Gastrocnemius medialis (tissue), 4 donors: ENCODE data around the gene PRCD. TPM values are rescaled to one million over a fixed set of nuclear protein-coding genes. Genes with fewer than 3 reads are reported as not detected.

Source experiments
- ATAC-seq, 2 donors: fragments of 150-250 bp; one replicate each; pipeline ENCODE4 v1.9.1; 2016
- DNase-seq, 2 donors: peaks; one replicate each; pipeline ENCODE4 v3.0.0-alpha.2; 2019
- H3K27ac ChIP-seq, 4 donors: fragments of 200-600 bp; sonication (generic); 1 replicate in 1 of 4; 2 replicates in 3 of 4; pipeline ENCODE4 v1.5.1; 2016 to 2018; ENCODE audit warnings: mild to moderate bottlenecking in 2 of 4, moderate library complexity in 1 of 4
- H3K27me3 ChIP-seq, 3 donors: fragments of 200-600 bp; sonication (generic) in 2 of 3; 1 replicate in 1 of 3; 2 replicates in 2 of 3; pipeline versions ENCODE4 v1.5.1 to v1.6.0; 2016 to 2019; ENCODE audit warnings: mild to moderate bottlenecking in 1 of 3, moderate library complexity in 1 of 3
- H3K36me3 ChIP-seq, 2 donors: fragments of 200-600 bp; sonication (generic) in 1 of 2; one replicate each; pipeline ENCODE4 v1.5.1; 2017 to 2018
- H3K4me1 ChIP-seq, 2 donors: fragments of 200-600 bp; sonication (generic) in 1 of 2; one replicate each; pipeline ENCODE4 v1.5.1; 2016 to 2017; ENCODE audit warnings: mild to moderate bottlenecking in 2 of 2
- H3K4me3 ChIP-seq, 4 donors: fragments of 200-600 bp; sonication (generic) in 3 of 4; 1 replicate in 1 of 4; 2 replicates in 3 of 4; pipeline ENCODE4 v1.5.1; 2016 to 2019; ENCODE audit warnings: mild to moderate bottlenecking in 2 of 4
- H3K9me3 ChIP-seq, 3 donors: fragments of 200-600 bp; sonication (generic) in 2 of 3; 1 replicate in 1 of 3; 2 replicates in 2 of 3; pipeline ENCODE4 v1.5.1; 2016 to 2019
- POLR2A ChIP-seq, 2 donors: fragments of 450-650 bp; IDR thresholded peaks; one replicate each; pipeline ENCODE4 v1.6.1; 2017; ENCODE audit warnings: antibody characterized with exemption in 2 of 2, mild to moderate bottlenecking in 2 of 2, moderate library complexity in 2 of 2
- in situ Hi-C, 4 donors: fragments of 200-750 bp; cut with MboI; loops; one replicate each; pipeline versions ENCODE4 v1.15.0 to v1.8.0; 2017; ENCODE audit warnings: low sequenced_read_pairs in 4 of 4
- intact Hi-C: fragments of 100-400 bp; cut with DNase I; formaldehyde crosslinking; loops from one replicate; pipeline ENCODE4 v1.15.1; 2023; ENCODE audit warnings: low total_unique reads
- total RNA-seq, 4 donors: library from RNA; depleted of rRNA; stranded (reverse); fragments of >200 nt; gene quantifications; one replicate each; pipeline versions ENCODE4 v1.1.0 to v1.2.3, GENCODE V29; 2016
- TF ChIP-seq, protein P1 (sequence below), 5 experiments: fragments of 450-650 bp in 3 of 5; fragments of 200-600 bp in 2 of 5; sonication (generic) in 2 of 5; IDR thresholded peaks in 4 of 5; conservative IDR thresholded peaks in 1 of 5; 1 replicate in 4 of 5; 2 replicates in 1 of 5; pipeline ENCODE4 v1.5.1; 2016 to 2019; ENCODE audit warnings: antibody characterized with exemption in 5 of 5, mild to moderate bottlenecking in 3 of 5, moderate library complexity in 3 of 5

Gene PRCD
- total RNA-seq, 4 donors from 2014 or later = 0.33 to 3.7 (median 1.1) TPM; not detected in 1

DNA sequence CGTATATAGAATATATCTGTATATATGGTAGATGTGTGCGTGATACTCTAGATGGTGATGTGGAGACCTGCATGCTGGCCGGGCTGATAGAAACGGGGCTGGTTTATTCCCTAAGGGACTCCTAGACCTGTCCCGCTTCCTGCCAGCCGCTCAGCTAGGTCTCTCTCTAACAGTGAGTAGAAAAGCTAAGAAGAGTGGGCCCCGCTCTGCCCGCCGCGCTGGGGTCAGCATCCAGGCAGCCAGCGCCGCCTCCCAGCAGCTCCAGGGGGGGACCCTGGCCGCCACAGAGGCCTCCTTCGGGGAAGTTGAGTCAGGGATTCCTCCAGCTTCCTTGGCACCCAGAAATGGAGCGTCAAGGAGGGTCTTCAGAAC lies 11.7 kb upstream of the PRCD start:
- peak overlapping the region; percentile 30 to 45 (median 34) for H3K4me3 ChIP-seq
- DNase-seq (no peak), ATAC-seq (no peak)
- H3K27ac ChIP-seq = peak overlapping the region; percentile 88 to 94 (median 91)
- TF ChIP-seq, protein P1, sequence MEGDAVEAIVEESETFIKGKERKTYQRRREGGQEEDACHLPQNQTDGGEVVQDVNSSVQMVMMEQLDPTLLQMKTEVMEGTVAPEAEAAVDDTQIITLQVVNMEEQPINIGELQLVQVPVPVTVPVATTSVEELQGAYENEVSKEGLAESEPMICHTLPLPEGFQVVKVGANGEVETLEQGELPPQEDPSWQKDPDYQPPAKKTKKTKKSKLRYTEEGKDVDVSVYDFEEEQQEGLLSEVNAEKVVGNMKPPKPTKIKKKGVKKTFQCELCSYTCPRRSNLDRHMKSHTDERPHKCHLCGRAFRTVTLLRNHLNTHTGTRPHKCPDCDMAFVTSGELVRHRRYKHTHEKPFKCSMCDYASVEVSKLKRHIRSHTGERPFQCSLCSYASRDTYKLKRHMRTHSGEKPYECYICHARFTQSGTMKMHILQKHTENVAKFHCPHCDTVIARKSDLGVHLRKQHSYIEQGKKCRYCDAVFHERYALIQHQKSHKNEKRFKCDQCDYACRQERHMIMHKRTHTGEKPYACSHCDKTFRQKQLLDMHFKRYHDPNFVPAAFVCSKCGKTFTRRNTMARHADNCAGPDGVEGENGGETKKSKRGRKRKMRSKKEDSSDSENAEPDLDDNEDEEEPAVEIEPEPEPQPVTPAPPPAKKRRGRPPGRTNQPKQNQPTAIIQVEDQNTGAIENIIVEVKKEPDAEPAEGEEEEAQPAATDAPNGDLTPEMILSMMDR (IDR thresholded peaks at IDR 0.05 in 4 of 5, conservative IDR thresholded peaks at IDR 0.05 in 1 of 5) = no peak
- no peak for TF ChIP-seq POLR2A (IDR thresholded peaks at IDR 0.05)
- H3K36me3 ChIP-seq = no peaks in the 10 kb centered on the region
- intact Hi-C loops (no loop called here), in situ Hi-C loops (loop anchor here in 2 of 4 donors (10.0 kb wide), 2 partner anchors 57 to 97 kb away; partner anchors contain the start of gene ST6GALNAC2 (in 1 of the 2))
- peaks cover 32 to 45% of the 10 kb centered on the region in 2 donors for H3K4me1 ChIP-seq
- H3K27me3 ChIP-seq = no peaks in the 10 kb centered on the region
- no peaks in the 10 kb centered on the region for H3K9me3 ChIP-seq

DNA sequence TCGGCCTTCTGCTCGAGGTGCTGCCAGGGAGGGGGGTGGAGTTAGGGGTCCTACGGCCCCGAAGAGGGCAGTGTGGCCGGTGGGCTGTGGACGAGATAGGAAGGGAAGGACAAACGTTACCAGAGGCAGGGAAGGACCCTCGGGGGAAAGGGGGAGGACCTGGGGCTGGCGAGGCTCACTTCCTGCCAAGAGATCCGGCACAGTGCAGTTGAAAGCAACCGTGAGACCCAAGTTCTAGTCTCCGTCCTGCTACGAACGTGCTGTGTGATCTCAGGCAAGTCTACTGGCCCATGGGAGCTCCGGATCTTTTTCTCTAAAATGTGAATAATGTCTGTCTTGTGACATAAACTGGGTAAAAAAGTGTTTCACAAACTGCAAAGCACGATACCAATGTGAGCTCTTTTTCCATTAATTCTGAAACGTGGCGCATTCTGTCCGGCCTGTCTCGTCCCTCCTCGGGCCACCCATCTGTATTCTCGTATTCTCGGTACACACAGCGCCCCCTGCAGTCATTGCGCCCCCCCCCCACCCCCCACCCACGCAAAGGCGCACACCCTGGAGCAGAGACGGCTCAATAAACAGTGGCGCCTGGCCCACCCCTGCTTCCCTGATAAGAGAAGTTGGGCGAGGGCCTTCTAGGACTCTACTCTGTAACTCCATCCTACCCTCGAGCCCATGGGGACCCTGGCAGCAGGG lies 11.2 kb upstream of the PRCD start:
- ATAC-seq (no peak), DNase-seq (no peak)
- Histone ChIP-seq H3K27me3 (no peaks in the 10 kb centered on the region), H3K9me3 (no peaks in the 10 kb centered on the region), H3K36me3 (no peaks in the 10 kb centered on the region), H3K4me1 (peaks cover 32 to 45% of the 10 kb centered on the region in 2 donors), H3K27ac (peak overlapping the region; percentile 88 to 94 (median 91)), H3K4me3 (peak overlapping the region; percentile 30 to 45 (median 34))
- in situ Hi-C loops = loop anchor here in 2 of 4 donors (10.0 kb wide), 2 partner anchors 56 to 96 kb away; partner anchors contain the start of gene ST6GALNAC2 (in 1 of the 2)
- intact Hi-C loops = no loop called here
- no peak for TF ChIP-seq POLR2A (IDR thresholded peaks at IDR 0.05)
- TF ChIP-seq, protein P1 (IDR thresholded peaks at IDR 0.05 in 4 of 5, conservative IDR thresholded peaks at IDR 0.05 in 1 of 5) = peak in 1 of 5 experiments; percentile 18

DNA sequence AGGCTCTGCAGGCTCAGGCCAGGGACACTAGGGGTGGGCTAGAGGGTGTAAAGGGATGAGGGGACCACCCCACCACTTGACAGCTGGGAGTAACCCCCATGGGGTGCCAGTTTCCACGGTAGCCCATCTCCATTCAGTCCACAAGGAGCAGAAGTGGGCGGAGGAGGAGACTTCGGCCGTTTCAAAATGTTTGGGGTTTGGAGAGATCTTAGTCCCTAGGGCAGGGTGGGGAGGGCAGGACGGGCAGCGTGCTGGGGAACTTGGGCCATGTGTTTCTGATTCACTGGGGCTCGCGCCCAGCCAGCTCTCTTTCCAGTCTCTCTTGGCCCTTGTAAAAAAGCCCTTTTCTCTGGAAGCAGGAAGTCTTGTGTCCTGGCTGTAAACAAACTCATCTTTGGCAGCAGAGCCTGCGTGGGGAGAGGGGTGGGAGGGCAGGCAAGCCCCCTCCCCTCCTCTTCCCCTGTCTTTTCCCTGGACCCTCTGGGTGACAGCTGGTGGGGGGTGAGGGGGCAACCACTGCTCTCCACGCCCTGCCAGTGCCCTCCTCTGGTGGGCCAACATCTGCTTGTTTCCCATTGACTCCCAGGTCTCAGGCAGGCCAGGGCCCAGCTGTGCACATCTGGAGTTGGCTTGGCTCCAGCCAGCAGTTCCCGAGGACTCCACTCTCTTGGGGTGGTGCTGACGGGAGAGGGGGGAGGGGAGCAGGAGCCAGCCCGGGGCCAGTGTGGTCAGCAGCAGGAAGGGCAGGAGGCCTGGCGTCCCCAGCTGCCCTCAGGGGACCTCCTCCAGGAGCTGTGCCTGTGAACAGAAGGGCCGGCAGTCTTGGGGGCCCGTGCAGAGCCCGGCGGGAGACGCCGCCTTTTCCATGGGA lies 10.4 kb upstream of the PRCD start:
- ATAC-seq (peak; percentile 45 to 48), DNase-seq (peak; percentile 72 to 83)
- H3K27me3 ChIP-seq = no peaks in the 10 kb centered on the region
- H3K36me3 ChIP-seq = no peaks in the 10 kb centered on the region
- TF ChIP-seq, protein P1 (IDR thresholded peaks at IDR 0.05 in 4 of 5, conservative IDR thresholded peaks at IDR 0.05 in 1 of 5) = peak in 1 of 5 experiments; percentile 2
- peak in 1 of 2 donors; percentile 6 for TF ChIP-seq POLR2A (IDR thresholded peaks at IDR 0.05)
- H3K9me3 ChIP-seq = no peaks in the 10 kb centered on the region
- in situ Hi-C loops = loop anchor here in 2 of 4 donors (10.0 kb wide), 2 partner anchors 55 to 95 kb away; partner anchors contain the start of gene ST6GALNAC2 (in 1 of the 2)
- H3K4me3 ChIP-seq = peak overlapping the region in 2 of 4 donors; percentile 11 to 23
- H3K4me1 ChIP-seq = peaks cover 31 to 43% of the 10 kb centered on the region in 2 donors
- intact Hi-C loops = no loop called here
- H3K27ac ChIP-seq = peak overlapping the region; percentile 88 to 94 (median 91)

DNA sequence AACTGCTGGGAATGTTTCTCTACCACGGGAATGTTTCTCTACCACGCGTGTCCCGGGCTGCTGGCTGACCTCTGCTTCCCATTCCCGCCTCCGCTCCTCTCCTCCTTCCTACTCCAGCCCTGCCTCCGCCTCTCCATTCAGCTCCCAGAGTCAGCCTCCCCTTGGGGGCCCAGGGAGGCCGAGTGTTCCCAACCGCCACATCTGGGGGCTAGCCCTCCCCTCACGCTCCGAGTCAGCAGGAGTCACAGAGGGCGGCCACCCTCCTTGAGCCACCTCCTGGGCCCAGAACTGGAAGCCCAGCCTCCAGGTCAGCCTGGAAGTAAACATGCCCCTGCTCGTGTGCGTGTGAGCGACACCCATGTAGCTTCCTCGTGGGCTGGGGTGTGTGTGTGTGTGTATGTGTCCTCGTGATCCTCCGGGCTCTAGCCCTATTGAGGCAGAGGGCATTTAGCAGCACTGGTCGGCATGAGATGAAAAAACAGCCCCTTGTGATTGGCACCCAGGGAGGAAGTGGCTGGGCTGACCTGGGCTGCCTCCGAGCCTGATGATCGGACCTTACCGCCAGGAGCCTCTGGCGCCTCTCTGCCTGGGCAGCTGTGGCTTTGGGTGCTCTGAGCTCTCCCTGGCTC lies 9.6 kb upstream of the PRCD start:
- Histone ChIP-seq H3K9me3 (no peaks in the 10 kb centered on the region), H3K27ac (peak overlapping the region; percentile 88 to 94 (median 91)), H3K4me3 (peak overlapping the region in 2 of 4 donors; percentile 11 to 12), H3K36me3 (no peaks in the 10 kb centered on the region), H3K4me1 (peaks cover 24 to 36% of the 10 kb centered on the region in 2 donors), H3K27me3 (no peaks in the 10 kb centered on the region)
- in situ Hi-C loops = no loop called here
- ATAC-seq = peak; percentile 23 to 37
- intact Hi-C loops = no loop called here
- DNase-seq = peak; percentile 45 to 77
- TF ChIP-seq, protein P1 (IDR thresholded peaks at IDR 0.05 in 4 of 5, conservative IDR thresholded peaks at IDR 0.05 in 1 of 5) = no peak
- peak in 1 of 2 donors; percentile 22 for TF ChIP-seq POLR2A (IDR thresholded peaks at IDR 0.05)
